GM13976 (cell line): ENCODE measurements around the gene DIRAS2.
A peak's percentile ranks its signal among the peaks of the same experiment; 100 is the strongest.

Experiments used
- DNase-seq: peaks from one replicate; pipeline ENCODE4 v3.0.0; 2012; ENCODE audit warnings: low spot score
- in situ Hi-C: fragments of 300-500 bp; cut with MboI; formaldehyde crosslinking; loops from one replicate; pipeline ENCODE4 v1.12.0; 2022; ENCODE audit warnings: low sequenced_read_pairs, mixed read lengths, inconsistent platforms; ENCODE audit not compliant: unreplicated experiment
- TF ChIP-seq, protein P1 (sequence below): IDR thresholded peaks from 2 replicates; pipeline ENCODE4 v1.5.1; 2012; ENCODE audit warnings: borderline replicate concordance, mild to moderate bottlenecking; ENCODE audit not compliant: insufficient read depth; ENCODE audit errors: extremely low read depth, missing control alignments, control extremely low read depth

The DIRAS2 gene, protein sequence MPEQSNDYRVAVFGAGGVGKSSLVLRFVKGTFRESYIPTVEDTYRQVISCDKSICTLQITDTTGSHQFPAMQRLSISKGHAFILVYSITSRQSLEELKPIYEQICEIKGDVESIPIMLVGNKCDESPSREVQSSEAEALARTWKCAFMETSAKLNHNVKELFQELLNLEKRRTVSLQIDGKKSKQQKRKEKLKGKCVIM

DNA sequence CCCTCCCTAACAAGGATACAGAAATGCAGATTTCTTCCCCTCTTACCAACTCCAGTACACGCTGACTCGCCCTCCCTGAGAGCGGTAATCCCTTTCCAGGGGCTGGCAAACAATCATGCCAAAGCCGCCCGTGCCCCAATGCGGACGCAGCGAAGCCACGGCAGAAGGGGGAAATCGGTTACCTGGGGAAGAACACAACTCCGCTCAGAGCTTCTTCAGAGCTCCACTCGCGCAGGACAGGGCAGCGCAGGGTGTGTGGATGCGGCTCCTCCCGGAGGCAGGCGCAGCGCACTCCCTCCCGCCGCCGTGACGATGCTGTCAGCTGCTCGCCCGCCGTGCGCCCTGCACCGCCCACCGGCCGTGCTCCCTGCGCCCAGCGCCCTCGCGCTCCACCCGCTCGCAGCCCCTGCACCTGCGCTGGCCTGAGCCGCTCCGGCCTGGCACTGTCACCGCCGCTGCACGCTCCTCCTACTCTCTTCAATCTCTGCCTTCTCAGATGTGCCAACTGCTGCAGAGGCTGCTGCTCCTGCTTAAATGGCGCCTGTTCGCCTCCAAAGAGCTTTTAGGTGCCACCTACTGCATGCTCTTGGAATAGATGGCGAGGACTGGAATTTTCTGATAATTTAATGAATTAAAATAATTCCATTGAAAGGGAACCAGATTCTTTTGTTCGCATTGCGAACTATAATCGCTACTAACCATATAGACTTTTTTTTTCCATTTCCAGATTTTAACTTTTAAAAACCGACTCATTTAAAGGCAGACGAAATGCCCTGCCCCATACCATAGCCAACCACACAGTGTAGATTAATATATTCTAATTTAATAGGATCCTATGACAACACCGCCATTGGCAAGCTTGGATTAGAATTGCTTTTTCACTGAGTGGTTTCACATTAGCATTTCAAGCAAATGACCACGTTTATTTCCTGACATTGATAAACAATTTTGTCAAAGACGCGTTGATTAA lies at the start of gene DIRAS2:
DIRAS2 (minus strand) TSS at position 255 of the 970 bp plus-strand sequence. CDS start 28,997 bp downstream, outside the sequence.
- peak; percentile 48 for DNase-seq

DNA sequence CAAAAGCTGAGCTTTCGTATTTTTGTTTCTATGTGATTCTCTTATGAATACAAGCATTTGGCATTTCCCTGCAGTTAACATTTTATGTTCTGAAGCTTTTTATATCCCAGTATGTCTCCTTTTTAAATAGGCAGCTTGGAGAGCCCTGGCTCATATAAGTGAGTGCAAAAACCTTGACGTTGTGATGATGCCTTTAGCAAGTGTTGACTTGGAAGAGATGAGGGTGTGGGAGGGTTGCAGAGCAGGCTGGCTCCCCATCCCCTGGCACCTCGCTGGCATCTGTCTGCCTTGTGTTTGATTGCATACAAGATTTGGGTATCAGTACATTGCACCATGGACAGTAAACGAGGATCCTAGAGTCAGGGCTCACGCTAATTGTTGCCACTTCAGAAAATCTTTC lies 42.1 kb upstream of the DIRAS2 start:
- DNase-seq: no peak
- in situ Hi-C loops: no loop called here
- TF ChIP-seq, protein P1, sequence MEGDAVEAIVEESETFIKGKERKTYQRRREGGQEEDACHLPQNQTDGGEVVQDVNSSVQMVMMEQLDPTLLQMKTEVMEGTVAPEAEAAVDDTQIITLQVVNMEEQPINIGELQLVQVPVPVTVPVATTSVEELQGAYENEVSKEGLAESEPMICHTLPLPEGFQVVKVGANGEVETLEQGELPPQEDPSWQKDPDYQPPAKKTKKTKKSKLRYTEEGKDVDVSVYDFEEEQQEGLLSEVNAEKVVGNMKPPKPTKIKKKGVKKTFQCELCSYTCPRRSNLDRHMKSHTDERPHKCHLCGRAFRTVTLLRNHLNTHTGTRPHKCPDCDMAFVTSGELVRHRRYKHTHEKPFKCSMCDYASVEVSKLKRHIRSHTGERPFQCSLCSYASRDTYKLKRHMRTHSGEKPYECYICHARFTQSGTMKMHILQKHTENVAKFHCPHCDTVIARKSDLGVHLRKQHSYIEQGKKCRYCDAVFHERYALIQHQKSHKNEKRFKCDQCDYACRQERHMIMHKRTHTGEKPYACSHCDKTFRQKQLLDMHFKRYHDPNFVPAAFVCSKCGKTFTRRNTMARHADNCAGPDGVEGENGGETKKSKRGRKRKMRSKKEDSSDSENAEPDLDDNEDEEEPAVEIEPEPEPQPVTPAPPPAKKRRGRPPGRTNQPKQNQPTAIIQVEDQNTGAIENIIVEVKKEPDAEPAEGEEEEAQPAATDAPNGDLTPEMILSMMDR: no peak

More for the DNA sequence above, at the start of gene DIRAS2:
- in situ Hi-C loops: no loop called here
- TF ChIP-seq, protein P1: no peak

DNA sequence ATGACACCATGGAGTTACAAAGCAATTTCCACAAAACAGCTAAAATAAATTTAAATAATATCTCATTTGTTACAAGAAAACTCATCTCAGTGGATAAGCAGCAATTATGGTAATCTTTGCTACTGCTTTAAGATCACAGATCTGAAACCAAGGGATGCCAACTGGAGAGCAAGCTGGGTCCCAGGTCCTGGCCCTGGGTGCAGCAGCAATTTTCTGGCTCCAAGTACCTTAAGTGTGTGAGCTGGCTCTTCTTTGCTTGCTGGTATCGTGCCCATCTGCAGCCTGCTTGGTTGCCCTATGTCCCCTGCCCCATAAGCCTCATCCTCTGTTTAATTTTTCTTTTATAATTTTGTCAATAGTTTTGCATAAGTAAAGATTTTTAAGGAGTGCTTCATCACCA lies 41.5 kb upstream of the DIRAS2 start:
- in situ Hi-C loops: no loop called here
- DNase-seq: no peak
- TF ChIP-seq, protein P1: no peak

DNA sequence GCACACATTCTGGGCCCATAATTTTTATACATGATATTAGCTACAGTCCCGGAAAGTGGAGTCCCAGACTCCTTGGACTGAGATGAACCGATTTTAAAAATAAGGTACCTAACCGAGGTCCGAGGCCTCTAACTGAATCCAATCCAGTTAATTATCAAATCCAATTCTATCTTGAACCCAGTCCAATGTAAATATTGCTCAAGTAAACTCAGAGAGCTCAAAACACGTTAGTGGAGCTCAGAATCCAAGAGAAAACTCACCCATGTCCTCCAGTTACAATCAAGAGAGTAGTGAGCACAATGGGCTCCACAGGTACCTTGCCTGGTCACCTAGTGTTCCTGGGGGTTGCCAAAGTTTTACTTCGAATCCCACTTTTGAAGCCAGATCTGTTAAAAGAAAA lies 37.9 kb upstream of the DIRAS2 start:
- in situ Hi-C loops: no loop called here
- DNase-seq: no peak
- TF ChIP-seq, protein P1: no peak

DNA sequence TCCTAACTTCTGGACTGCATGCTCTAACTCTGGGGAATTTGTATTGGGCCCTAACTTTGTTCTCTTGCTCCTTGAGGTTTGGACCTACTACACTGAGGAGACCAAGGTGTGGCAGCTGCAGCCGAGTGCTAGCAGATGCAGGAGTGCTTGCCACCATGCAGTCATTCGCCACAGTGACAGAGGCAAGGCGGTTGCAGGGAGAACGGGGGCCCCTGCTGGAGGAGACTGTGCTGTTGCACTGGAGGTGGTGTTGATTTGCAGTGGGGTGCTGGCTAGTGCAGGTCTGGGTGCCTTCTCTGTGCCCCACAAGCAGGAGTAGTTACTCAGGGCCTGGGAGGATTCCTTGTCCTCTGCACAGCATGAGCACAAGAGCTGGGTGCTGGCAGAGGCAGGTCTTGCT lies 22.4 kb upstream of the DIRAS2 start:
- in situ Hi-C loops: no loop called here
- TF ChIP-seq, protein P1: no peak
- DNase-seq: no peak

DNA sequence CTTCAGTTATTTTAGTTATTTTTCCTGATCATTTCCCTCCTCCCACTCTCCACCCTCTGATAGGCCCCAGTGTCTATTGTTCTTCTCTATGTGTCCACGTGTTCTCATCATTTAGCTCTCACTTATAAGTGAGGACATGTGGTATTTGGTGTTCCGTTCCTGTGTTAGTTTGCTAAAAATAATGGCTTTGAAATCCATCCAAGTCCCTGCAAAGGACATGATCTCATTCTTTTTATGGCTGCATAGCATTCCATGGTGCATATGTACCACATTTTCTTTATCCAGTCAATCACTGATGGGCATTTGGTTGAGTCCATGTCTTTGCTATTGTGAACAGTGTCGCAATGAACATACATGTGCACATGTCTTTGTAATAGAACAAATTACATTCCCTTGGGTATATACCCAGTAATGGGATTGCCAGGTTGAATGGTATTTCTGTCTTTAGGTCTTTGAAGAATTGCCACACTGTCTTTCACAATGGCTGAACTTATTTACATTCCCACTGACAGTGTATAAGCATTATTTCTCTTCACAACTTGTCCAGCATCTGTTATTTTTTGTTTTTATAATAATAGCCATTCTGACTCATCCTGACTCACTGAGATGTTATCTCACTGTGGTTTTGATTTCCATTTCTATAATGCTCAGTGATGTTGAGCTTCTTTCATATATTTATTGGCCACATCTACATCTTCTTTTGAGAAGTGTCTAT lies 17.2 kb upstream of the DIRAS2 start:
- in situ Hi-C loops: no loop called here
- no peak for DNase-seq
- TF ChIP-seq, protein P1: no peak
